ENCODE results near the gene SQOR.

Gene SQOR

DNA sequence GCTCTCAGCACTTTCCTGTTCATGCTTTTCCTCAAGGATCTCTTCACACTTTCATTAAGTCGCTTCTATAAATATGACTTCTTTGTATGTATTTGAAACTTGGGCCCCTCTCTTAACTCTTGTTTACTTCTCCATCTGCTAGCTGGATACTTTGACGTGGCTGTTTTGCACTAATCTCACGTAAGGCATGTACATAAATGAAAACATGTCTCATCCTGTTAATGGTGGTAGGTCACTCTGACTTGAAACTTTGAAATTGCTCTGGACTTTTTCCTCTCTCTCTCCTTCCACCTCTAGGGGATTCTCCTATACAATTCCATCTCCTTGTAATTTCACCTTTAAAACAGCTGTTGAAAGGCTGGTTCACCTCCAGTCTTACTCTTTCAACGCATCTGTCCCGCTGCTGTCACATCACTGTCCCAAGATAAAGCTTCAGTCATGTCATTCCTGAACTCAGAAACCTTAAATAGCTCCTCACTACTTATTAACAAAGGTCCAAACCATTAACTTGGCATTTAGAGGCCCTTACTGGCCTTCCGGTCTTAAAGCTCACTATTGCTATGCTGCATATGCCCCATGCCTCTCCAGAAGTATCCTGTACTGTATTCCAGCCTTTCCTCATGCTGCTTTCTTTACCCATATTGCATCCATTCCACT lies 46.5 kb upstream of the SQOR start:
- TF ChIP-seq, protein P1, sequence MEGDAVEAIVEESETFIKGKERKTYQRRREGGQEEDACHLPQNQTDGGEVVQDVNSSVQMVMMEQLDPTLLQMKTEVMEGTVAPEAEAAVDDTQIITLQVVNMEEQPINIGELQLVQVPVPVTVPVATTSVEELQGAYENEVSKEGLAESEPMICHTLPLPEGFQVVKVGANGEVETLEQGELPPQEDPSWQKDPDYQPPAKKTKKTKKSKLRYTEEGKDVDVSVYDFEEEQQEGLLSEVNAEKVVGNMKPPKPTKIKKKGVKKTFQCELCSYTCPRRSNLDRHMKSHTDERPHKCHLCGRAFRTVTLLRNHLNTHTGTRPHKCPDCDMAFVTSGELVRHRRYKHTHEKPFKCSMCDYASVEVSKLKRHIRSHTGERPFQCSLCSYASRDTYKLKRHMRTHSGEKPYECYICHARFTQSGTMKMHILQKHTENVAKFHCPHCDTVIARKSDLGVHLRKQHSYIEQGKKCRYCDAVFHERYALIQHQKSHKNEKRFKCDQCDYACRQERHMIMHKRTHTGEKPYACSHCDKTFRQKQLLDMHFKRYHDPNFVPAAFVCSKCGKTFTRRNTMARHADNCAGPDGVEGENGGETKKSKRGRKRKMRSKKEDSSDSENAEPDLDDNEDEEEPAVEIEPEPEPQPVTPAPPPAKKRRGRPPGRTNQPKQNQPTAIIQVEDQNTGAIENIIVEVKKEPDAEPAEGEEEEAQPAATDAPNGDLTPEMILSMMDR (IDR thresholded peaks at IDR 0.05; ENCODE audit: borderline replicate concordance, insufficient read depth, low read depth, low read length): no peak

DNA sequence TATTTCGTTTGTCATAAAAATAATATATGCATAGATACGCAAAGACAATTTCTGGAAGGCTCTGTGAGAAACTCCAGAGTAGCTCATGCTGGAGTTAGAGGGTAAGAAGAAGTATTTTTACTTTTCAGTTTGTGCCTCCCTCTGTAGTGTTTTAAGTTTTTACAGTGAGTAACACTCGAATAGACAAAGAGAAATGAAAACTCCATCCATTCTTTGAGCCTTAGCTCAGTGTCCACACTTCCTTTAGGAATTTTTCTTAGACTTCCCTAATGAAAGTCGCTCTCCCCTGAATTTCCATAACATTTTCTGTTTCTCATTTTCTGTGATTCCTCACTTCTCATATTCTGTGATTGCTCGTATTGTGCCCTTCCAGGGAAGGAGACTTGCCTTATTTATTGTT lies 45.6 kb upstream of the SQOR start:
- H3K4me3 ChIP-seq (ENCODE audit: low read depth, low read length): no peak overlapping the region
- TF ChIP-seq, protein P1 (IDR thresholded peaks at IDR 0.05; ENCODE audit: borderline replicate concordance, insufficient read depth, low read depth, low read length): no peak

More for the DNA sequence above, 46.5 kb upstream of the SQOR start:
- peak overlapping the region; percentile 74 for H3K4me3 ChIP-seq (ENCODE audit: low read depth, low read length)

DNA sequence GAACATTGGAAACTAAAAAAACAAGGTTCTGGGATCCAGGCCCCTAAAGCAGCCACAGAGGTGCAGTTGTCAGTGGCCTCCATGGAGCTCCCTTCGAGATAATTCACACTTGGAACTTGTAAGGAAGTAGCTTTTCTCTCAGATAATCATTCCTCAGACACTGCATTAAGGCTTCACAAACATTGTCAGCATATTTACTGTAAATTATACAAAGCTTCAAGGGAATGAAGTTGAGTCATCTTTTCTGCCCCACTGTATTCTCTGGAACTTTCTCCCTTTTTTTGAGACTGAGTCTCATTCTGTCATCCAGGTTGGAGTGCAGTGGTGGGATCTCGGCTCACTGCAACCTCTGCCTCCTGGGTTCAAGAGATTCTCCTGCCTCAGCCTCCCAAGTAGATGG lies 40.5 kb upstream of the SQOR start:
- TF ChIP-seq, protein P1 (IDR thresholded peaks at IDR 0.05; ENCODE audit: borderline replicate concordance, insufficient read depth, low read depth, low read length): no peak
- no peak overlapping the region for H3K4me3 ChIP-seq (ENCODE audit: low read depth, low read length)

DNA sequence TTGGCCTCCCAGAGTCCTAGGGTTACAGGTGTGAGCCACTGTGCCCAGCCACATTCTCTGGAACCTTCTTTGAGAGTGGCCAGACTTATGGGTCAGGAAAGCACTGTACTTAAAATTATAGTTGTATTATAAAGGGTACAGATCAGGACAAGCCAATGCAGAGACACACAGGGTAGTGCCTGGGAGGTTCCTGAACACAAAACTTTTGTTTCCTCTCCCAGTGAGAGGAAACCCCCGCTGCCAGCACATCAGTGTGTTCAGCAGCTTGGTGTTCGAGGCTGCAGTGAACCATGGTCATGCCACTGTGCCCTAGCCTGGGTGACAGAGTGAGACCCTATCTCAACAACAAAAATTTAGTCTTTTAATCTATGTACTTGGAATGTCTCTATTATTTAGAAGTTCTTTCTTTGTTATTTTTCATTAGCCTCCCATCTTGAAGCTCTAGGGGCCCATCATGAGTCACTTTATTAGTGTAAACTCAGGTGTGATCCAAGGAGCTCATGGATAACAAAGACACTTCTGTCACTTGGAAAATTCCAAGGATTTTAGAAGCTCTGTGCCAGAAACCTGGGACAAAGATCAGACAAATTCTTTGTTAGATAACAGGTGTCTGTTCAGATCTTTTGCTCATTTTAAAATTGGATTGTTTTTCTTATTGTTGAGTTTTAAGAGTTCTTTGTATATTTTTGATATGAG lies 39.8 kb upstream of the SQOR start:
- TF ChIP-seq, protein P1 (IDR thresholded peaks at IDR 0.05; ENCODE audit: borderline replicate concordance, insufficient read depth, low read depth, low read length): no peak
- no peak overlapping the region for H3K4me3 ChIP-seq (ENCODE audit: low read depth, low read length)

DNA sequence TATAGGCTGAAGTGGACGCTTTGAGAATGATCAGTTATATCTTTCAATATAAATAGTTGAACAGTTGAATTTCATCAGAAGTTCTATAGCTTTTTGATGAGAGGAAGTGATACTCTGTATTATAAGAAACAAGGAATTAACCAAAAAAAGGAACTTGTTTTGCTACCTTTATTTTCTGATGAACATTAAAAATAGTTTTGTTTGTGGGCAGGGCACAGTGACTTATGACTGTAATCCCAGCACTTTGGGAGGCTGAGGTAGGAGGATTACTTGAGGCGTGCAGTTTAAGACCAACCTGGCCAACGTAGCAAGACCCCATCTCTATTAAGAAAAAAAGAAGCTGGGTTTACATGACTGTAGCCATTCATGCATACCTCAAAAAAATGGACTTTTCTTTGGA lies 30.9 kb upstream of the SQOR start:
- TF ChIP-seq, protein P1 (IDR thresholded peaks at IDR 0.05; ENCODE audit: borderline replicate concordance, insufficient read depth, low read depth, low read length): no peak
- no peak overlapping the region for H3K4me3 ChIP-seq (ENCODE audit: low read depth, low read length)

DNA sequence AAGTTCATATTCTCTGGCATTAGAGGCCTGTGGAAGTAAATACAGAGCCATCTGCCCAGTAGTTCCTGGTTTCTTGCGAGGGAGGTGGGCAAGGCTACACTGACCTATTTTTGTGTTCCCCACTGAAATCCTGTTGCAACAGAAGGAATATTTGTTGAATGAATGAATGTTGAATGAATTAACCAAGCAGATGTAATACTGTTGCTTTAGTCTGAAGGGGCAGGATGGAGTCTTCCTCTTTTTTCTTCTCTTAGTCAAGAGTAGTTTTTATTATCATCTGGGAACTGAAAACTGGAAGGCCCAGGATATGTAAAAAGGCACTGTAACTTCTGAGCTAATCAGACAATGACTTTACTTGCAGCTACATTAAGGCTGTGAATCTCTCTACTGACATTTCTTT lies 30.5 kb upstream of the SQOR start:
- H3K4me3 ChIP-seq (ENCODE audit: low read depth, low read length): no peak overlapping the region
- TF ChIP-seq, protein P1 (IDR thresholded peaks at IDR 0.05; ENCODE audit: borderline replicate concordance, insufficient read depth, low read depth, low read length): no peak

DNA sequence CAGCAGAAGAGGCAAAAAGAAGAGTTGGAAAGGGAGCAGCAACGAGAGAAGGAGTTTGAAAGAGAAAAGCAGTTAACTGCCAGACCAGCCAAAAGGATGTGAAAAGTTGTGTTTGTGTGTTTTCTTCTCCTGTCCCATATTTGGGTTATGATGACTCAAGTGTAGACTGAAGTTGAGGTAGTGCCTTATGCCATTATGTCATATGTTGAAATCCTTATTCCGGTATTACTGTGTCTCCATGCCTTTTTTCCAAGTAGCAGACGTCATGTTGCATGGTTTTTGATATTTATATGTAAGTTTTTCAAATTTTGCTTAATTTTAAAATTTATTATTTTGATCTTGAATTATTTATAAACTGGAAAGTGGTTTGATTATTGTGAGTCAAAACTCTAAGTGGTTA lies 28.4 kb upstream of the SQOR start:
- TF ChIP-seq, protein P1 (IDR thresholded peaks at IDR 0.05; ENCODE audit: borderline replicate concordance, insufficient read depth, low read depth, low read length): no peak
- no peak overlapping the region for H3K4me3 ChIP-seq (ENCODE audit: low read depth, low read length)

All from GM12875 (cell line).